HG03439 (cell line): ENCODE data around the gene NIM1K.
A peak's percentile ranks its signal among the peaks of the same experiment; 100 is the strongest.
"Not testable (repeated sequence)": the region's sequence is repeated elsewhere in the genome, so short reads cannot be mapped to it uniquely, and the experiment has no call there.

Experiments used
- ATAC-seq: cut with Tn5 transposase; IDR thresholded peaks from one replicate; pipeline ENCODE4 v1.9.1; 2021; ENCODE audit warnings: mild to moderate bottlenecking, moderate library complexity; ENCODE audit not compliant: unreplicated experiment

NIM1K gene

GRCh38 chr5:43312699-43313034, 120.6 kb downstream of the NIM1K start:
- ATAC-seq = no peak

- peak; percentile 95 for ATAC-seq
These were observed 121.2 kb downstream of the NIM1K start, which contains the start of gene HMGCS1 for GRCh38 chr5:43313035-43313853. Gene HMGCS1 (minus strand): TSS chr5:43313412. CDS start chr5:43298965, 14,447 bp downstream.

- no peak for ATAC-seq
These were observed 121.9 kb downstream of the NIM1K start for GRCh38 chr5:43313854-43314457.

GRCh38 chr5:43314724-43315123, 122.7 kb downstream of the NIM1K start:
- ATAC-seq = no peak

GRCh38 chr5:43315263-43315662, 123.2 kb downstream of the NIM1K start:
- ATAC-seq = no peak

- ATAC-seq = no peak
These were observed 123.7 kb downstream of the NIM1K start for GRCh38 chr5:43315682-43316081.

- ATAC-seq = no peak
These were observed 124.4 kb downstream of the NIM1K start for GRCh38 chr5:43316421-43316820.

GRCh38 chr5:43320846-43321245, 128.8 kb downstream of the NIM1K start:
- no peak for ATAC-seq

- ATAC-seq = not testable (repeated sequence)
These were observed 131.5 kb downstream of the NIM1K start for GRCh38 chr5:43323488-43323887.

GRCh38 chr5:43325624-43326023, 133.6 kb downstream of the NIM1K start:
- ATAC-seq = not testable (repeated sequence)
